Measurements from ENCODE around the gene HSD17B4.

GRCh38 chr5:119583684-119584083 lies 131.4 kb downstream of the HSD17B4 start:
- TF ChIP-seq, protein P1, sequence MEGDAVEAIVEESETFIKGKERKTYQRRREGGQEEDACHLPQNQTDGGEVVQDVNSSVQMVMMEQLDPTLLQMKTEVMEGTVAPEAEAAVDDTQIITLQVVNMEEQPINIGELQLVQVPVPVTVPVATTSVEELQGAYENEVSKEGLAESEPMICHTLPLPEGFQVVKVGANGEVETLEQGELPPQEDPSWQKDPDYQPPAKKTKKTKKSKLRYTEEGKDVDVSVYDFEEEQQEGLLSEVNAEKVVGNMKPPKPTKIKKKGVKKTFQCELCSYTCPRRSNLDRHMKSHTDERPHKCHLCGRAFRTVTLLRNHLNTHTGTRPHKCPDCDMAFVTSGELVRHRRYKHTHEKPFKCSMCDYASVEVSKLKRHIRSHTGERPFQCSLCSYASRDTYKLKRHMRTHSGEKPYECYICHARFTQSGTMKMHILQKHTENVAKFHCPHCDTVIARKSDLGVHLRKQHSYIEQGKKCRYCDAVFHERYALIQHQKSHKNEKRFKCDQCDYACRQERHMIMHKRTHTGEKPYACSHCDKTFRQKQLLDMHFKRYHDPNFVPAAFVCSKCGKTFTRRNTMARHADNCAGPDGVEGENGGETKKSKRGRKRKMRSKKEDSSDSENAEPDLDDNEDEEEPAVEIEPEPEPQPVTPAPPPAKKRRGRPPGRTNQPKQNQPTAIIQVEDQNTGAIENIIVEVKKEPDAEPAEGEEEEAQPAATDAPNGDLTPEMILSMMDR (conservative IDR thresholded peaks at IDR 0.05; ENCODE audit: low read depth in 2 of 2): no peak
- no peak for TF ChIP-seq EZH2 (IDR thresholded peaks at IDR 0.05; ENCODE audit: low read depth, unreplicated experiment)
- TF ChIP-seq CREB1 (CRISPR knock-in tag; IDR thresholded peaks at IDR 0.05; ENCODE audit: low read depth): no peak
- no peak for TF ChIP-seq POLR2AphosphoS5 (IDR thresholded peaks at IDR 0.05; ENCODE audit: low read depth)
- no peak for TF ChIP-seq EZH2phosphoT487 (IDR thresholded peaks at IDR 0.05; ENCODE audit: unreplicated experiment)
- TF ChIP-seq, protein P2, sequence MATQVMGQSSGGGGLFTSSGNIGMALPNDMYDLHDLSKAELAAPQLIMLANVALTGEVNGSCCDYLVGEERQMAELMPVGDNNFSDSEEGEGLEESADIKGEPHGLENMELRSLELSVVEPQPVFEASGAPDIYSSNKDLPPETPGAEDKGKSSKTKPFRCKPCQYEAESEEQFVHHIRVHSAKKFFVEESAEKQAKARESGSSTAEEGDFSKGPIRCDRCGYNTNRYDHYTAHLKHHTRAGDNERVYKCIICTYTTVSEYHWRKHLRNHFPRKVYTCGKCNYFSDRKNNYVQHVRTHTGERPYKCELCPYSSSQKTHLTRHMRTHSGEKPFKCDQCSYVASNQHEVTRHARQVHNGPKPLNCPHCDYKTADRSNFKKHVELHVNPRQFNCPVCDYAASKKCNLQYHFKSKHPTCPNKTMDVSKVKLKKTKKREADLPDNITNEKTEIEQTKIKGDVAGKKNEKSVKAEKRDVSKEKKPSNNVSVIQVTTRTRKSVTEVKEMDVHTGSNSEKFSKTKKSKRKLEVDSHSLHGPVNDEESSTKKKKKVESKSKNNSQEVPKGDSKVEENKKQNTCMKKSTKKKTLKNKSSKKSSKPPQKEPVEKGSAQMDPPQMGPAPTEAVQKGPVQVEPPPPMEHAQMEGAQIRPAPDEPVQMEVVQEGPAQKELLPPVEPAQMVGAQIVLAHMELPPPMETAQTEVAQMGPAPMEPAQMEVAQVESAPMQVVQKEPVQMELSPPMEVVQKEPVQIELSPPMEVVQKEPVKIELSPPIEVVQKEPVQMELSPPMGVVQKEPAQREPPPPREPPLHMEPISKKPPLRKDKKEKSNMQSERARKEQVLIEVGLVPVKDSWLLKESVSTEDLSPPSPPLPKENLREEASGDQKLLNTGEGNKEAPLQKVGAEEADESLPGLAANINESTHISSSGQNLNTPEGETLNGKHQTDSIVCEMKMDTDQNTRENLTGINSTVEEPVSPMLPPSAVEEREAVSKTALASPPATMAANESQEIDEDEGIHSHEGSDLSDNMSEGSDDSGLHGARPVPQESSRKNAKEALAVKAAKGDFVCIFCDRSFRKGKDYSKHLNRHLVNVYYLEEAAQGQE (IDR thresholded peaks at IDR 0.05; ENCODE audit: unreplicated experiment): no peak
- no peak for TF ChIP-seq JUNB (IDR thresholded peaks at IDR 0.05; ENCODE audit: unreplicated experiment)
- TF ChIP-seq STAT1 (IDR thresholded peaks at IDR 0.05; ENCODE audit: unreplicated experiment): no peak
- no peak for TF ChIP-seq ZNF331 (CRISPR knock-in tag; IDR thresholded peaks at IDR 0.05; ENCODE audit: low read depth)
